DOHH2 (cell line): ENCODE data around the gene TMEM212.

ENCODE experiments used
- CTCF ChIP-seq: fragments of 200-600 bp; sonication (generic); IDR thresholded peaks from one replicate; pipeline ENCODE4 v1.5.1; 2014; ENCODE audit warnings: antibody characterized with exemption, mild to moderate bottlenecking, low read depth, low read length; ENCODE audit not compliant: poor library complexity, severe bottlenecking
- EZH2phosphoT487 ChIP-seq: fragments of 200-600 bp; sonication (generic); IDR thresholded peaks from 2 replicates; pipeline ENCODE4 v1.6.1; 2017; ENCODE audit warnings: borderline replicate concordance, mild to moderate bottlenecking, antibody characterized with exemption, low read length, moderate library complexity, mixed read lengths

DNA sequence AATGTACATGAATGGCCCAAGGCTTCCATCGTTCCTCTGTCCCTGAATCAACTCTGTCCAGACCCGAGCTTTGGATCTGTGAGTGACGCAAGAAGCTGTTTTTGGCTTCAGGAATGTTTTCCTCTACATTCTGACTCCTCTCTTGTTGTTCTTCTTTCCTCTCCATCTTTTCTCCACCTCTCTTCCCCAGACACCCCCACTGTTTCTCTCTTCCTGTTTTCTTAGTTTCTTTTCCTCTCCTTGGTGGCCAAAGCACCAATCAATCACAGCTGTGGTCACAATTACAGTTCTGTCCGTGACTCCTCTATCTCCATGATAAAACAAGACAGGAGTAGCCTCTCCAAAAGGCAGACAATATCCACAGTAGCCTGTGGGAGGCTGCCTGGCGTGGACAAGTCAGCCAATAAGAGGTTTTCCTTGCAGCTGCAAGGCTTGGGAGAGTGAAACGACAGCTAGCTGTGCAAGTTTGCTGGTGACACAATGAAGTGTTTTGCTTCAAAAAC is 4.9 kb upstream of the TMEM212 start:
- TF ChIP-seq CTCF (no peak), EZH2phosphoT487 (no peak)
